Body of pancreas (tissue), 4 donors: ENCODE data around the gene COL18A1.

Source experiments
- POLR2A ChIP-seq, 3 donors: fragments of 450-650 bp; IDR thresholded peaks; one replicate each; pipeline ENCODE4 v1.6.1; 2016; ENCODE audit warnings: antibody characterized with exemption in 3 of 3, mild to moderate bottlenecking in 2 of 3
- TF ChIP-seq, protein P1 (sequence below), 7 experiments: fragments of 450-650 bp in 4 of 7; fragments of 200-600 bp in 3 of 7; sonication (generic) in 3 of 7; IDR thresholded peaks; one replicate each; pipeline ENCODE4 v1.5.1; 2016 to 2019; ENCODE audit warnings: antibody characterized with exemption in 7 of 7

DNA sequence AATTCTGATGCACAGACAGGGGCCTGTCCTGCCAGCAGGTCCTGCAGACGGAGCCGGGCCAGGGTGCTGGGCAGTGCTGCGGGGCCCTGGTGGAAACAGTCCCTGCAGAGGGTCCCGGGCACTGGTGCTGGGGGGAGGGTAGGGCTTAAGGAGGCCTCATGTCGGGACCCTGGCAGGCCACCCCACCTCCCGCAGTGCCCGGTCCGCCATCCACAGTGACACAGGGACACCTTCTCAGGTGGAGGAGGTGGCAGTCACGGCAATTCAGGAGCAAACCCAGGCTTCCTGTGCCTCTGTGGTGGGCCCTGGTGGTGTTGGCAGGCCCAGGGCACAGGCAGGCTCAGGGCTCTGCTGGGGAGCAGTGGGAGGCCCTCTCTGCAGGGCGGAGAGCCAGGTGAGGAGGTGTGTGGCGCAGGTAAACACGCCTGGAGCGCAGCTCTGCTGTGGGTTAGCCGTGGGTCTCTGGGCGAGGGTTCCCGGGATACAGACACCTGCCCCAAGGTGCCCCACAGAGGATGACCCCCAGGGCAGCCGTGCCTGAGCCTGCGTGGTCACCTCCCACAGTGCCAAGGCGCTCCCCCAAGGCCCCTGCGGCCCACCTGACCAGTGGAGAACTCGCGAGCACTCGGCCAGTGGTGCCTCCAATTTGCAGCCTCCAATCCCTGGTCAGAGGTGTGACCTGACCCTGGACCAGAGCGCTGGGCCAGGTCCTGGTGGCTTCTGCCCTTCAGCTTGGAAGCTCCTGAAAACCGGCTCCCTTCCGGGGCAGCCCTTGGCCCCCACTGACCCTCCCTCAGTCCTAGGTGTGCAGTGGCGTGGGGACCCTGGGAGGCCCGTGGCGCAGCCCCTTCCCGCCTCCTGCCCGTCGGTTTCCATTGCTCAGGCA, 19.2 kb downstream of the COL18A1 start:
- TF ChIP-seq, protein P1, sequence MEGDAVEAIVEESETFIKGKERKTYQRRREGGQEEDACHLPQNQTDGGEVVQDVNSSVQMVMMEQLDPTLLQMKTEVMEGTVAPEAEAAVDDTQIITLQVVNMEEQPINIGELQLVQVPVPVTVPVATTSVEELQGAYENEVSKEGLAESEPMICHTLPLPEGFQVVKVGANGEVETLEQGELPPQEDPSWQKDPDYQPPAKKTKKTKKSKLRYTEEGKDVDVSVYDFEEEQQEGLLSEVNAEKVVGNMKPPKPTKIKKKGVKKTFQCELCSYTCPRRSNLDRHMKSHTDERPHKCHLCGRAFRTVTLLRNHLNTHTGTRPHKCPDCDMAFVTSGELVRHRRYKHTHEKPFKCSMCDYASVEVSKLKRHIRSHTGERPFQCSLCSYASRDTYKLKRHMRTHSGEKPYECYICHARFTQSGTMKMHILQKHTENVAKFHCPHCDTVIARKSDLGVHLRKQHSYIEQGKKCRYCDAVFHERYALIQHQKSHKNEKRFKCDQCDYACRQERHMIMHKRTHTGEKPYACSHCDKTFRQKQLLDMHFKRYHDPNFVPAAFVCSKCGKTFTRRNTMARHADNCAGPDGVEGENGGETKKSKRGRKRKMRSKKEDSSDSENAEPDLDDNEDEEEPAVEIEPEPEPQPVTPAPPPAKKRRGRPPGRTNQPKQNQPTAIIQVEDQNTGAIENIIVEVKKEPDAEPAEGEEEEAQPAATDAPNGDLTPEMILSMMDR (IDR thresholded peaks at IDR 0.05), result no peak
- no peak for TF ChIP-seq POLR2A (IDR thresholded peaks at IDR 0.05)
